OCI-LY1 (cell line): Measurements from ENCODE around the gene DBNDD1.

ENCODE experiments used
- H2AFZ ChIP-seq: fragments of 200-600 bp; sonication (generic), shearing (Covaris generic); 2 replicates; pipeline ENCODE4 v1.6.0; 2014; ENCODE audit warnings: antibody characterized with exemption, mild to moderate bottlenecking, low read length
- H3F3A ChIP-seq: fragments of 200-600 bp; sonication (generic), shearing (Covaris generic); 2 replicates; pipeline ENCODE4 v1.6.0; 2014; ENCODE audit warnings: mild to moderate bottlenecking, antibody characterized with exemption, low read length, moderate library complexity; ENCODE audit not compliant: insufficient read depth
- H3K27ac ChIP-seq: fragments of 200-600 bp; sonication (generic); 2 replicates; pipeline ENCODE4 v1.5.1; 2014; ENCODE audit warnings: low read length, mixed run types, mild to moderate bottlenecking, low read depth; ENCODE audit not compliant: poor library complexity, severe bottlenecking
- H3K27me3 ChIP-seq: fragments of 200-600 bp; sonication (generic); 2 replicates; pipeline ENCODE4 v1.6.0; 2014; ENCODE audit warnings: antibody characterized with exemption, mild to moderate bottlenecking, low read length, moderate library complexity; ENCODE audit not compliant: insufficient read depth
- H3K36me3 ChIP-seq: fragments of 200-600 bp; sonication (generic); 2 replicates; pipeline ENCODE4 v1.6.1; 2014; ENCODE audit warnings: mild to moderate bottlenecking, antibody characterized with exemption, low read length, moderate library complexity, mixed read lengths; ENCODE audit not compliant: insufficient read depth
- H3K4me1 ChIP-seq: fragments of 200-600 bp; sonication (generic); 2 replicates; pipeline ENCODE4 v1.5.1; 2014; ENCODE audit warnings: mild to moderate bottlenecking, low read length, moderate library complexity; ENCODE audit not compliant: insufficient read depth, severe bottlenecking
- H3K4me2 ChIP-seq: fragments of 200-600 bp; sonication (generic), shearing (Covaris generic); 2 replicates; pipeline ENCODE4 v1.6.1; 2014; ENCODE audit warnings: low read length
- H3K4me3 ChIP-seq: fragments of 200-600 bp; sonication (generic); 2 replicates; pipeline ENCODE4 v1.5.1; 2014; ENCODE audit warnings: low read length, low read depth, mild to moderate bottlenecking, mixed read lengths; ENCODE audit not compliant: poor library complexity, severe bottlenecking
- H3K79me2 ChIP-seq: fragments of 200-600 bp; shearing (Covaris generic); 2 replicates; pipeline ENCODE4 v1.6.1; 2016; ENCODE audit warnings: mixed run types, low read length, mixed read lengths; ENCODE audit not compliant: insufficient read depth
- H3K9ac ChIP-seq: fragments of 200-600 bp; sonication (generic), shearing (Covaris generic); 2 replicates; pipeline ENCODE4 v1.6.1; 2014; ENCODE audit warnings: mild to moderate bottlenecking, low read length, mixed read lengths
- H3K9me2 ChIP-seq: fragments of 200-600 bp; sonication (generic), shearing (Covaris generic); 2 replicates; pipeline ENCODE4 v1.6.1; 2014; ENCODE audit warnings: low read depth, mild to moderate bottlenecking, low read length, mixed read lengths
- H3K9me3 ChIP-seq: fragments of 200-600 bp; shearing (Covaris generic); 2 replicates; pipeline ENCODE4 v1.6.1; 2014; ENCODE audit warnings: low read length, mixed read lengths
- H4K20me1 ChIP-seq: fragments of 200-600 bp; sonication (generic), shearing (Covaris generic); 2 replicates; pipeline ENCODE4 v1.6.0; 2016; ENCODE audit warnings: mild to moderate bottlenecking, low read length; ENCODE audit not compliant: insufficient read depth
- CTCF ChIP-seq: fragments of 200-600 bp; sonication (generic), shearing (Covaris generic); IDR thresholded peaks from 2 replicates; pipeline ENCODE4 v1.5.1; 2017; ENCODE audit warnings: mild to moderate bottlenecking, antibody characterized with exemption, low read length, moderate library complexity, mixed read lengths
- EZH2 ChIP-seq: fragments of 200-600 bp; sonication (generic), shearing (Covaris generic); IDR thresholded peaks from 2 replicates; pipeline ENCODE4 v1.8.0; 2017; ENCODE audit warnings: borderline replicate concordance, mixed run types, mild to moderate bottlenecking, antibody characterized with exemption, low read length, moderate library complexity, mixed read lengths

The DBNDD1 gene

GRCh38 chr16:90007015-90007414 is 12.2 kb downstream of the DBNDD1 start:
- Histone ChIP-seq H3K9me2 (no peaks in the 10 kb centered on the region), H4K20me1 (no peaks in the 10 kb centered on the region), H3K4me3 (no peak overlapping the region), H3F3A (no peaks in the 10 kb centered on the region), H3K27ac (no peak overlapping the region), H2AFZ (no peak overlapping the region), H3K9me3 (no peaks in the 10 kb centered on the region), H3K79me2 (no peaks in the 10 kb centered on the region), H3K27me3 (0 out of 2 replicates have a peak, but pooled peaks cover 12% of the 10 kb centered on the region), H3K36me3 (no peaks in the 10 kb centered on the region), H3K4me1 (no peaks in the 10 kb centered on the region), H3K9ac (no peak overlapping the region), H3K4me2 (no peak overlapping the region)
- no peak for TF ChIP-seq EZH2
- TF ChIP-seq CTCF: no peak

GRCh38 chr16:90005956-90006663 is 13.1 kb downstream of the DBNDD1 start:
- no peaks in the 10 kb centered on the region for H3F3A ChIP-seq
- H3K4me3 ChIP-seq: no peak overlapping the region
- no peaks in the 10 kb centered on the region for H3K9me3 ChIP-seq
- H3K27me3 ChIP-seq: 0 out of 2 replicates have a peak, but pooled peaks cover 4% of the 10 kb centered on the region
- no peaks in the 10 kb centered on the region for H3K4me1 ChIP-seq
- H4K20me1 ChIP-seq: no peaks in the 10 kb centered on the region
- H2AFZ ChIP-seq: no peak overlapping the region
- H3K4me2 ChIP-seq: no peak overlapping the region
- no peak overlapping the region for H3K27ac ChIP-seq
- no peaks in the 10 kb centered on the region for H3K79me2 ChIP-seq
- no peak for TF ChIP-seq EZH2
- no peak for TF ChIP-seq CTCF
- H3K36me3 ChIP-seq: no peaks in the 10 kb centered on the region
- H3K9me2 ChIP-seq: no peaks in the 10 kb centered on the region
- no peak overlapping the region for H3K9ac ChIP-seq

- no peak overlapping the region for H3K27ac ChIP-seq
- H3K4me3 ChIP-seq: no peak overlapping the region
- no peaks in the 10 kb centered on the region for H3K27me3 ChIP-seq
- peaks cover under 1% of the 10 kb centered on the region; the same call in 1 of the 2 replicates for H3K36me3 ChIP-seq
- no peak overlapping the region for H3K4me2 ChIP-seq
- no peaks in the 10 kb centered on the region for H3F3A ChIP-seq
- H3K9me3 ChIP-seq: no peaks in the 10 kb centered on the region
- no peaks in the 10 kb centered on the region for H4K20me1 ChIP-seq
- TF ChIP-seq EZH2 (no peak), CTCF (no peak)
- H2AFZ ChIP-seq: no peak overlapping the region
- H3K79me2 ChIP-seq: no peaks in the 10 kb centered on the region
- no peak overlapping the region for H3K9ac ChIP-seq
- no peaks in the 10 kb centered on the region for H3K9me2 ChIP-seq
- H3K4me1 ChIP-seq: no peaks in the 10 kb centered on the region
These were observed 14.7 kb downstream of the DBNDD1 start for GRCh38 chr16:90004577-90004976.
